ENCODE results near the gene PARD3.
A peak's percentile ranks its signal among the peaks of the same experiment; 100 is the strongest.

Gene PARD3

GRCh38 chr10:34319197-34319846 lies 495.8 kb downstream of the PARD3 start:
- DNase-seq: peak; percentile 20

GRCh38 chr10:34316154-34316553 lies 498.9 kb downstream of the PARD3 start:
- DNase-seq: no peak

DNA sequence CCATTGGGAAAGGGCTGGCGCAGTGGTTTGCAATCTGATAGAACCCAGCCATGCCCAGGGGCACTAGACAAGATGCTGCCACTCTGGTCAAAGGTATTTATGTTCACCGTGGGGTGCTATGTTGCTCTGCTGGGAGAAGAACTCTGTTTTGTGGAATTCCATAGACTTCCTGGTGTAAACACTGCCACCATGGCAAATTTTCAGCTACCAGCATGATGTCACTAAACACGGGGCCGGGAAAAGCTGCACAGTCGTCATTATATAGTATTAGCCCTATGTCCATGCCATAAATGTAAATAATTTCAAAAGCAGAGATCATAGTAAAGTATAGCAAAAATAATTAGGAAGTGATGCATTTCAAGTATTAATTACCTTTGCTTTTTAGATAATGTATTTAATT lies 500.6 kb downstream of the PARD3 start:
- no peak for DNase-seq

DNA sequence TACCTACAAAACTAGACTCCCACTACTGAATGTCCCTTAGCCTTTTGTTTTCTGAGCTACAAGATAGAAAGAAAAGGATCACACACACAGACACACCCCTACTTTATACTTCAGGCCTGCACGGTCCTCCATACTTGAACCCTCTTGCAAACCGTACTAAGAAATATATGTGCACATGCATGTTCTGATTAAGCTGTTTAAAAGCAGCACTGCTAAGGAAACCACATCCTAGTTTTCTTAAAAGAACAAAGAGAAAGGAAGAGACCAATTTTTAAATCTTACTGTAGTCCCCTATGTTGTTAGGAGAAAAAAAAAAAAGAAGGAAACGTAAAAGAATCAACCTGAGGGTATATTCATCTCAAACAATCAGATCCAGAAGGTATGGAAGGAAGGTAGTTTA lies 501.2 kb downstream of the PARD3 start:
- DNase-seq: no peak

GRCh38 chr10:34313353-34313752 lies 501.7 kb downstream of the PARD3 start:
- DNase-seq: no peak

DNA sequence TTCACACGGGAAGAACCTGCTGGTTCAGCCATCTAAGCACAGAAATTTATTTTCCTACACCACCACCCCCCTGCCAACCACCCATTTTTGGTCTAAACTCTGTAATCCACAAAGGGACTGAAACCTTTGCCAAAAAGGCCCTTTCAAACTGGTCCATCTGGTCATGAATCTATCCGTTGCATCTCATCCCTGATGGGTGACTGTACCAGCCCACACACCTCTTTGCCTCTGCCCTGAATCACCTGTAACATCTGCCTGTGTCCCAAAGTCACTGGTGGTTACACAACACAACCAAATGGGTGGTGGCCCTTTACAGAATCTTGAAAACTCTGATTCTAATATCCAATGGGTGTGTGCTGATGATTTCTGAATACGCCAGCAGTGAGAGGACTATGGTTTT lies 503.4 kb downstream of the PARD3 start:
- no peak for DNase-seq

DNA sequence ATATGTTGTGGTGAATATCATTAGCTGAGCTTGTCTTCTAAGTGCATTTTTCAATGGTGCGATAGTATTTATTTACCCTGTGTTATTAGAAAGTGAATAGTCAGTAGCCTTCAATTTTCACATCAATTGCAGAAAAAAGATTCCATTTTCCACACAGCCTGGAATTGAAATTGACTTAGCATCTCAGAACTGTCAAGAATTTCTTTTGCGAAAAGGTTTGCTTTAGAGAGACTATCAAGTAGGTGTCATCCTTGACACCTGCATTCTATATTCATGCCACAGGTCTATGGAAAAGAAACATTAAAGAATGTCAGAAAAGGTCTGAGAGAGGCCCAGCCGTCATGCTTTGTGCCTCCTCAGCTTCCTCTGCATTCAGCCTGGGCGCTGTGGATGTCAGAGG lies 504.9 kb downstream of the PARD3 start:
- DNase-seq: no peak

GRCh38 chr10:34305189-34305588 lies 509.9 kb downstream of the PARD3 start:
- DNase-seq: no peak

GRCh38 chr10:34303022-34303421 lies 512.1 kb downstream of the PARD3 start:
- no peak for DNase-seq

GRCh38 chr10:34299105-34299611 lies 515.9 kb downstream of the PARD3 start:
- no peak for DNase-seq

- no peak for DNase-seq
Measured at GRCh38 chr10:34298346-34298818, 516.7 kb downstream of the PARD3 start.

DNA sequence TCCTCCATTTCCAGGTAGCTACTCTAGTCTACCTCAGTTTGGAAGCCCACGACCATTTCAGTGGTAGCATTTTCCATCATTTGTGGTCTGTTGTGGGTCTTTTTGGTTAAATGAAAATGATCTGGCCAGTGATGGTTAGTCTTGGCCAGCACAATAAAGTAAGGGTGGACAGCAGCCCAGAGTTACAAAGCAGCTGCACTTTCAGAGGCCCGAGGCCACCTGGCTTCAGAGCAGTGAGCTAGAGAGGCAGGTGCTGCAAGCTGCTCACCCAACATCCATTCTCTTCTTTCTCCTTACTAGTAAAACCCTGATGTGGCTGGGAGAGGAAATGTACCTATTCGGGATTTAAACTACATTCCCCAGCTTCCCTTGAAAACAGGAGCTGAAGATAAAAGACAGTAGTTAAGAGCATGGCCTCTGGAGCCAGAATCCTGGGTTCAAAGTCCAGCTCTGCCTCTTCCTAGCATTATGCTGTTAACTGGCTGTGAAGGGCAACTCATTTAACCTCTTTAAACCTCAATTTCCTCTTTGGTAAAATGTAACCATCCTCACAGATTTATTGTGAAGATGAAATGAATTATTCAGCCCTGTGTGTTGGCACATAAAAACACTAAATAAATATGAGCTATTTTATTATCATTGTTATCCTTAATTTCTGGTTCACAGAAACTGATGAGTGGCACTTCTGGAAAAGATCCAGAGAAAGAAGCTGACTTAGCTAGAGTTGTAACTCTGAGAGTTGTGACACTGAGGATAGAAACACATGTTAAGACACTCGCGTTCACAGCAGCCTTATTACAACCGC lies 517.4 kb downstream of the PARD3 start:
- no peak for DNase-seq

GRCh38 chr10:34295142-34295548 lies 520.0 kb downstream of the PARD3 start:
- no peak for DNase-seq

DNA sequence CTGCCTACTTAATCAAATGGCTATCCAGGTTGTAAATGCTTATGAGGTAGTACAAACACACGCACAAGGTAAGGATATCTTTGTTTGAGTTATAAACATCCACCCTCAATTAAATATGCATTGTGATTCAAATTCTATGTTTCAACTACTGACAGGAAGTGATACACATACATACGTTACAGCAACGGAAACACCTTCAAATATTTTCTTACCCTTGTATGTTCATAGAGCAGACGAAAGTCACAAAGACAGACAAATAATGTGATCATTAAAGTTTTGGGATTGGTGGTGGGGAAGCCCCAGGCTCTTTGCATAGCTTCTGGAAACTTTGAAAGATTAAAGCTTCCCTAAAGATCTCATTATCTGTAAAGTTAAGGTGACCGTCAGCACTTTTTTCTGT lies 521.0 kb downstream of the PARD3 start:
- DNase-seq: no peak

DNA sequence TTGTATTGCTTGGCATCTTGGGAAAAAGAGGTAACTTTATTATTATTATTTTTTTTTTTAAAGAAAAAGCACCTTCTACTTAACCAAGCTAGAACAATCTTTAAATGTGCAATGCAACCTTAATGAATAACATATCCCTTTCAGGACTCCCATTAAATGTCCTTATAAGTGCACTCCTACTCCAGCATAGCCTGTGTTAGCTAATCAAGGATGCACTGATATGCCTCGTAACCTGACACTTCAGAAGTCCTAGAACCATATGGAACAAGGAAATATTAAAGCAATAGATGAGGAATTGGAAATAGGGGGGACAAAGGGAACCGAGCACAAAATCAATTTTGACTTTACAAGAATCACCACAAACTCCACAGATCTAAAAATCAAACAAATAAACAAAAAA lies 522.4 kb downstream of the PARD3 start:
- peak; percentile 32 for DNase-seq

DNA sequence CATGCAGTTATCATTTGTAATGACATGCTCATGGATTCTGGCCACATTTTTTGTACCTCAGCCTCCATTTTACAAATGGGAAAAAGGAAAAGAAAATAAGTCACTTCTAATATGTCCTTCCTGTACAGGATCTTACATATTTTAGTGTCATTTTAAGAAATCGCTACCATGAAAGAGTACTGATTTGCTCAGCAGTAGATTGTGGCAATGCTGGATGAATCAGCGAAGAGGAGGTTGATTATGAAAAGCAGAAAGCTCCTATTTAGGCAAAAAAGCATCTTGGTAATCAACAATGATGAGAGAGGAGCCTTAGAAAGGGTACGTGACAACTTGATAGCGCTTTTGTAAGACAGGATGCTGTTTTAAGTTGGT lies 522.9 kb downstream of the PARD3 start:
- no peak for DNase-seq

DNA sequence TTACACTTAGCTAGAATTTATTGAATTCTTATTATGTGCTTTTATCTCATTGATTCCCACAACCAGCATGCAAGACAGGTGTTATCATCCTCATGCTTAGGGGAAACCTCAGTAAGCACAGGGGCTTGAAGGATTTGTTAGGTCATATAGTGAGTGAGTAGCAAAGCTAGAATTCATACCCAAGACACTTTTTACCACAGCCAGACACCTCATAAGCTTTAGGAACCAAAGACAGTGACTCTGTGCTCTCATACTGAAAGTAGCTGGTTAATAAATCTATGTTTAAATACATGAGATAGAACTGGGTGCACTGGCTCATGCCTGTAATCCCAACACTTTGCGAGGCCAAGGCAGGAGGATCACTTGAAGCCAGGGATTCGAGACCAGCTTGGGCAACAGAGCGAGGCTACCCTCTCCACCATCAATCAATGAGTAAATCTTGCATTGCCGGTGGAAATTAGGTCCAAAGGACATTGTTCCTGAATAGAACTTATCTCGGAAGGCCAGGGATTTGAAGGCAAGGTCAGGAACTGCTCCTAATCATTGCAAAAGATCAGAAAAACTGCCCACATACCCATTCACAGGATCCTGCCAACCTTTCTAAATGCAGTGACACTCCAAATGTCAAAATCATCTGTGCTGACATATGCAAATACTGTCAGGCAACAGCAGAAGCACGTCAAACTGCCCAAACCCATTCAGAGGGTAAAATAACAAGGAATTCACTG lies 523.5 kb downstream of the PARD3 start:
- no peak for DNase-seq

DNA sequence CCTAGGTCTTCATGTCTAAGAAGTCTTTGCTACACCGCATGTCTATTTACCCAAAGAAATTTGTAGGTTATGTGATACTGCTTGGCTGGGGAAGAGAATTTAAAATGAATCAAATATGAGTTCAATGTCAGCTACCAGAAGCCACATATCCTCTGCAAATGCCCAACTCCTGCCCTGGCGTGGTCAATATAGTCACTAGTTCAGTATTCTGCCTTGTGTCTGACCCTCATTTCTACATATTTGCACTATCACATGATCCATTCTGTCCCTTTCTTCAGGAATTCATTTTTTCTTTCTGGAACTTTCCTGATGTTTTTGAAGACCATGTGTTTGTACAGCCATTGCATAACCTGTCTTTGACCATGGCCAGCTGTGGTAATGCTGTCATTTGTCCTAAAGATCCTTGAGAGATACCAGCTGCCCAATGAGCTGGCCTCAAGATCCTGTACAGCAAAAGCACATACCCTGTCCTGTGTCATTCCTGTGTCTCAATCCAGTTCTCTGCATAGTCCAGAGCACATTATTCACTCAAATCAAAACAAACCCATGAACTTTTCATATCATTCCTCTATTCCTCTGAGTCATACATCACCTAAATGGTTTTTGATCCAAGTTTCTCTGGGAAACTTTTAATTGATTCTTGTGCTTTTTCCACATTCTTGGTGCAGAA lies 524.5 kb downstream of the PARD3 start:
- DNase-seq: no peak

- DNase-seq: no peak
Measured at GRCh38 chr10:34288634-34289033, 526.5 kb downstream of the PARD3 start.

GRCh38 chr10:34286136-34286739 lies 528.9 kb downstream of the PARD3 start:
- DNase-seq: no peak

- no peak for DNase-seq
Measured at GRCh38 chr10:34281661-34282582, 533.2 kb downstream of the PARD3 start.

Measured in NCI-H2171 (cell line).